HEK293 (cell line): Measurements from ENCODE around the gene CILP.

Experiments
- CTCF ChIA-PET: fragments of 350-600 bp; formaldehyde crosslinking; extraction: SDS; loops from one replicate; lab custom pipeline; 2021; ENCODE audit warnings: antibody characterized with exemption; lab: Yijun Ruan, JAX
- POLR2A ChIA-PET: fragments of 300-600 bp; formaldehyde crosslinking; extraction: SDS; loops from one replicate; lab custom pipeline; 2020; ENCODE audit warnings: antibody characterized with exemption, inconsistent platforms; lab: Yijun Ruan, JAX
- H3K27ac ChIP-seq: fragments of 200-500 bp; sonication (Bioruptor generic); 2 replicates; pipeline ENCODE4 v1.5.1; 2014; ENCODE audit warnings: low read depth, low read length, control low read depth, inconsistent platforms; ENCODE audit errors: extremely low read depth
- H3K36me3 ChIP-seq, 2 experiments: fragments of 200-500 bp in 1 of 2; sonication (Bioruptor generic) in 1 of 2; 1 replicate in 1 of 2; 2 replicates in 1 of 2; pipeline ENCODE4 v1.5.1; 2014 to 2017; ENCODE audit warnings: inconsistent platforms in 2 of 2, low read length in 2 of 2; ENCODE audit not compliant: control insufficient read depth in 2 of 2, insufficient read depth in 1 of 2
- H3K4me1 ChIP-seq: fragments of 200-500 bp; sonication (Bioruptor generic); 2 replicates; pipeline ENCODE4 v1.5.1; 2014; ENCODE audit warnings: mild to moderate bottlenecking, low read length, inconsistent platforms; ENCODE audit not compliant: control insufficient read depth, insufficient read depth
- H3K4me3 ChIP-seq: 2 replicates; pipeline ENCODE4 v1.5.1; 2011; ENCODE audit warnings: low read depth, mild to moderate bottlenecking, control low read depth, low read length, moderate library complexity
- H3K9me3 ChIP-seq: fragments of 200-500 bp; sonication (Bioruptor generic); 2 replicates; pipeline ENCODE4 v1.5.1; 2014; ENCODE audit warnings: low read depth, low read length, inconsistent platforms; ENCODE audit not compliant: control insufficient read depth, insufficient read depth
- BCL6B ChIP-seq: fragments of 450-650 bp; formaldehyde crosslinking; IDR thresholded peaks from 2 replicates; pipeline ENCODE4 v1.5.1; 2017; ENCODE audit warnings: missing biosample characterization, missing genetic modification characterization
- HOXD13 ChIP-seq: sonication (generic); formaldehyde crosslinking; IDR thresholded peaks from 2 replicates; pipeline ENCODE4 v1.8.0; 2022; ENCODE audit warnings: missing genetic modification reagents, borderline replicate concordance
- PRDM10 ChIP-seq: fragments of 450-650 bp; formaldehyde crosslinking; IDR thresholded peaks from 2 replicates; pipeline ENCODE4 v1.5.1; 2016; ENCODE audit warnings: missing biosample characterization, missing genetic modification characterization
- SALL2 ChIP-seq: fragments of 450-650 bp; formaldehyde crosslinking; IDR thresholded peaks from 2 replicates; pipeline ENCODE4 v1.5.0; 2017; ENCODE audit warnings: missing biosample characterization, mild to moderate bottlenecking, missing genetic modification characterization, borderline replicate concordance
- SETDB1 ChIP-seq: IDR thresholded peaks from one replicate; pipeline ENCODE4 v1.6.1; 2017; ENCODE audit warnings: mild to moderate bottlenecking, low read length, moderate library complexity, mixed read lengths; ENCODE audit not compliant: insufficient read length
- ZBTB17 ChIP-seq: fragments of 450-650 bp; formaldehyde crosslinking; IDR thresholded peaks from 2 replicates; pipeline ENCODE4 v1.5.1; 2016; ENCODE audit warnings: missing biosample characterization, missing genetic modification characterization
- ZNF112 ChIP-seq: fragments of 450-650 bp; formaldehyde crosslinking; IDR thresholded peaks from 2 replicates; pipeline ENCODE4 v1.5.0; 2017; ENCODE audit warnings: missing biosample characterization, missing genetic modification characterization
- ZNF19 ChIP-seq: fragments of 450-650 bp; formaldehyde crosslinking; IDR thresholded peaks from 2 replicates; pipeline ENCODE4; 2016; ENCODE audit warnings: missing biosample characterization, missing genetic modification characterization, low read depth
- ZNF23 ChIP-seq: fragments of 450-650 bp; formaldehyde crosslinking; IDR thresholded peaks from 2 replicates; pipeline ENCODE4 v1.5.1; 2016; ENCODE audit warnings: missing biosample characterization, missing genetic modification characterization, borderline replicate concordance
- ZNF26 ChIP-seq: fragments of 450-650 bp; formaldehyde crosslinking; IDR thresholded peaks from 2 replicates; pipeline ENCODE4 v1.5.1; 2016; ENCODE audit warnings: missing biosample characterization, missing genetic modification characterization
- ZNF335 ChIP-seq: fragments of 450-650 bp; formaldehyde crosslinking; conservative IDR thresholded peaks from 2 replicates; pipeline ENCODE4 v1.5.1; 2016; ENCODE audit warnings: missing biosample characterization, missing genetic modification characterization
- ZNF362 ChIP-seq: fragments of 450-650 bp; formaldehyde crosslinking; IDR thresholded peaks from 2 replicates; pipeline ENCODE4 v1.5.1; 2016; ENCODE audit warnings: missing biosample characterization, missing genetic modification characterization
- ZNF423 ChIP-seq: fragments of 450-650 bp; formaldehyde crosslinking; IDR thresholded peaks from 2 replicates; pipeline ENCODE4 v1.5.1; 2016; ENCODE audit warnings: missing biosample characterization, missing genetic modification characterization
- ZNF658 ChIP-seq: fragments of 450-650 bp; formaldehyde crosslinking; IDR thresholded peaks from 2 replicates; pipeline ENCODE4; 2016; ENCODE audit warnings: missing biosample characterization, missing genetic modification characterization
- ZNF791 ChIP-seq: fragments of 450-650 bp; formaldehyde crosslinking; IDR thresholded peaks from 2 replicates; pipeline ENCODE4 v1.5.1; 2016; ENCODE audit warnings: missing biosample characterization, missing genetic modification characterization

Gene CILP

GRCh38 chr15:65184868-65185717, 26.2 kb downstream of the CILP start, which contains the start of gene CLPX (continued):
- TF ChIP-seq PRDM10 (tag by site-specific recombination) = peak; percentile 75
- no peak for TF ChIP-seq ZNF658
- TF ChIP-seq ZNF112 = no peak
- TF ChIP-seq ZNF423 (tag by site-specific recombination) = no peak
- no peak for TF ChIP-seq ZNF791
- TF ChIP-seq, all 188 proteins: peak for 48

GRCh38 chr15:65184305-65184867, 26.9 kb downstream of the CILP start:
- no peak for TF ChIP-seq BCL6B (tag by site-specific recombination)
- TF ChIP-seq ZNF335 (tag by site-specific recombination) = peak; percentile 8
- Histone ChIP-seq H3K27ac (peak overlapping the region; percentile 78), H3K4me1 (no peaks in the 10 kb centered on the region), H3K9me3 (no peaks in the 10 kb centered on the region), H3K4me3 (peak overlapping the region; percentile 91), H3K36me3 (peaks cover under 1 to 9% of the 10 kb centered on the region in 2 experiments)
- CTCF ChIA-PET = interaction anchor here (0.6 kb wide), 1 partner anchor 10 kb away, joined by 3 read pairs; no protein-coding TSS in a partner anchor
- POLR2A ChIA-PET = interaction anchor here (0.5 to 2.4 kb wide), 4 partner anchors 102 to 364 kb away, joined by 4 to 30 read pairs (median 18); partner anchors contain the start of genes PARP16 and RNU5B-1

- H3K36me3 ChIP-seq = peaks cover 4 to 13% of the 10 kb centered on the region in 2 experiments
- TF ChIP-seq SALL2 (tag by site-specific recombination) (no peak), ZBTB17 (peak; percentile 44; the same call in 1 of the 2 replicates)
- POLR2A ChIA-PET = interaction anchor here (2.3 to 2.4 kb wide), 2 partner anchors 102 to 121 kb away, joined by 27 to 30 read pairs; partner anchors contain the start of genes PARP16 and RNU5B-1
- no peaks in the 10 kb centered on the region for H3K4me1 ChIP-seq
- no peaks in the 10 kb centered on the region for H3K9me3 ChIP-seq
- CTCF ChIA-PET = interaction anchor here (0.6 kb wide), 1 partner anchor 11 kb away, joined by 3 read pairs; no protein-coding TSS in a partner anchor
- H3K27ac ChIP-seq = peak overlapping the region; percentile 78
- peak overlapping the region; percentile 91 for H3K4me3 ChIP-seq
These were observed 27.5 kb downstream of the CILP start for GRCh38 chr15:65183865-65184159.

- CTCF ChIA-PET = interaction anchor here (0.6 to 1.4 kb wide), 3 partner anchors 89 to 121 kb away, joined by 3 to 6 read pairs (median 3); no protein-coding TSS in a partner anchor
- H3K27ac ChIP-seq = no peak overlapping the region
- no peaks in the 10 kb centered on the region for H3K4me1 ChIP-seq
- H3K9me3 ChIP-seq = no peaks in the 10 kb centered on the region
- peaks cover 12 to 24% of the 10 kb centered on the region in 2 experiments for H3K36me3 ChIP-seq
- H3K4me3 ChIP-seq = no peak overlapping the region
- POLR2A ChIA-PET = interaction anchor here (0.7 kb wide), 1 partner anchor 122 kb away, joined by 3 read pairs; the partner anchor contains the start of gene RNU5B-1
- TF ChIP-seq SETDB1 (no peak), ZNF362 (tag by site-specific recombination) (no peak), ZNF23 (no peak), HOXD13 (no peak), ZNF19 (tag by site-specific recombination) (no peak), ZNF26 (tag by site-specific recombination) (no peak)
These were observed 28.7 kb downstream of the CILP start for GRCh38 chr15:65182538-65182937.
